ENCODE results near the gene FAM229A. TPM values are rescaled to one million over a fixed set of nuclear protein-coding genes. Genes with fewer than 3 reads are reported as not detected.

The FAM229A gene
- total RNA-seq, 1 donor from 2014 or later, result 0.82 TPM

DNA sequence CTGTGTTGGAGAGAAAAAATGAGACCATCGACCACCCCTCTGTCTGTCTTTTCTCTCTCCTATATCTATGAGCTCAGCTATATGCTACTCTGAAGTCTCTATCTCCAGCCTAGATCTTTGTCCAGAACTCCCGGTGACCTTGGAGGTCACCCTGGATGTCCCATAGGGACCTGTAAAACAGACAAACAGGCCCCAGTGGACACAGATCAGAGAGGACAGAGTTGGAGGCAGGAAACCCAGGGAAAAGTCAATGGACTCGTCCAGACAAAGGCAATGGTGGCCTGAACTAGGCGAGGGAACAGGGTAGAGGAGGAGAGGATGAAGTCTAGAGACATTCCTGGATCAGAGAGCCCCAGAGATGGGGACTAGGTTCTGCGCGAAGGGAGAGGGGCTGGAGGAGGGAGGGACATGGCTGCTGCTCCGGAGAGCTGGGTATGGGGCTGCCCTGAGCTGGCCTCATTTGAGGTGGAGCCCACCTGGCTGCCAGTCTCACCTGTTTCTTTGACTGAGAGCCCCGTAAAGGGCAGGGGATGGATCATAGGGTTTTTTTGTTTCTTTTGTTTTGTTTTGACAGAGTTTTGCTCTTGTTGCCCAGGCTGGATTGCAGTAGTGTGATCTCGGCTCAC is 15.6 kb downstream of the FAM229A start:
- DNase-seq, result no peak

GRCh38 chr1:32345289-32345827 is 16.9 kb downstream of the FAM229A start:
- DNase-seq, result no peak

DNA sequence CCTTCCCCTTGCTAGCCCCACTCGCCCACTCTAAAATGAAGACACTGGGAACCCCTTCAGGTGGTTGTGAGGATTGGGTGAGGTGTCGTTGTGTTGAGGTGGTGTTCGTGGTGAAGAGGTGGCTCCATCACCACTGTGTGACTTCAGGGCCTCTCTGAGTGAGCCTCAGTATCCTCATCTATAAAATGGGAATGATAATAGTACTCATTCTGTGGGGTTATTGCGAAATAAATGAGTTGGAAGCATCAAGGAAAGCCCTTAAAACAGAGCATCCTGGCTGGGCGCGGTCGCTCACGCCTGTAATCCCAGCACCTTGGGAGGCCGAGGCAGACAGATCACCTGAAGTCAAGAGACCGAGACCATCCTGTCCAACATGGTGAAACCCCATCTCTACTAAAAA is 19.6 kb downstream of the FAM229A start:
- DNase-seq, result no peak

GRCh38 chr1:32341971-32342370 is 20.3 kb downstream of the FAM229A start:
- no peak for DNase-seq

DNA sequence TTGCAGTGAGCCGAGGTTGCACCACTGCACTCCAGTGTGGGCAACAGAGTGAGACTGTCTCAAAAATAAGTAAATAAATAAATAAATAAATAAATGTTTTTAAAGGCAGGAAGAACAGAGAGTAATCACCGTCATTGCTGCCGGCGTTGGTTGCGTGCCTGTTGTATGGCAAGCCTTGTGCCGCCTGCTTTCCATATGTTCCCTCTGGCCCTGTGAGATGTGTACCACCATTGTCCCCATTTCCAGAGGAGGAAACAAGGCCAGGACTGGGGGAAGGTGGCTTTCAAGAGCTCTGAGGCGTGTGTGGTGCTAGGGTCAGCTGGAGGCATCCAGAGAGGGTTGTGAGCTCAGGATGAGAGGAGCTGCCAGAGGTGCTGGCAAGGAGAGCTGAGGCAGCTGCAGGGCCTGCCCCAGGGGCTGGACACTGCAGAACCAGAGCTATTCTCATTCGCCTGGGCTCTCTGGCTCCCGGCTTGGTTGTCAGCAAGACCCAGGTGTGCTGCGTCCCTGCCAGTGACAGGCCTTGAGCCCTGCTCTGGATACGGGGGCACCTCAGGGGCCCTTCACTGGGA is 21.0 kb downstream of the FAM229A start:
- DNase-seq, result no peak

DNA sequence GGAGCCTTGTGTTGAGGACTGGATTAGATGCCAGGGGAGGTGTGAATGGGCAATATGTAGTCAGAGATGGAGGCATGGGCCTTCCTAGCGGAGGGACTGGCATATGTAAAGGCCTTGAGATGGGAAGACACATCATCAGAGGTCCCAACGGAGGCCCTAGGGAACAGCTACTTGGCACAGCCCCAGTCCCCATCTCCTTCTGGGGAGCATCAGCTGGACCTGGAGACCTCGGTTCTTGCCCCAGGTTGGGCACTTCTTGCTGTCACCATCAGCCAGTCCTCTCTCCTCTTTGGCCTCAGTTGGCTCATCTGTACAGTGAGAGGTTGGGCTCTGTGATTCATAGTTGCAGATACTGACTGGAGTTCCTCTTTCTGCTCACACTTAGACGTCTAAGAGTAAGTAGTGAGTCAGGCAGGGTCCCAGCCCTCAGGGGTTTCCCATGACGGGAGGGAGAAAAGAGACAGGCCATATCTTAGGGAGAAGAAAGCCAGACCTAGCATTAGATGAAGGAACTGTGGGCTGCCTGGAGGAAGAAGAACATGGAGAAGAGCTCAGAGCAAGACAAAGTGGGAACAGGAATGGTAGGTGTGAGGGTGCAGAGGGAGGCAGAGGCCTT is 22.8 kb downstream of the FAM229A start:
- no peak for DNase-seq

GRCh38 chr1:32338637-32339145 is 23.6 kb downstream of the FAM229A start:
- no peak for DNase-seq

- DNase-seq, result peak; percentile 83
Observed at GRCh38 chr1:32337855-32338636, 24.2 kb downstream of the FAM229A start.

GRCh38 chr1:32336963-32337675 is 25.2 kb downstream of the FAM229A start:
- DNase-seq, result no peak

- DNase-seq, result no peak
Observed at GRCh38 chr1:32336591-32336932, 25.7 kb downstream of the FAM229A start.

DNA sequence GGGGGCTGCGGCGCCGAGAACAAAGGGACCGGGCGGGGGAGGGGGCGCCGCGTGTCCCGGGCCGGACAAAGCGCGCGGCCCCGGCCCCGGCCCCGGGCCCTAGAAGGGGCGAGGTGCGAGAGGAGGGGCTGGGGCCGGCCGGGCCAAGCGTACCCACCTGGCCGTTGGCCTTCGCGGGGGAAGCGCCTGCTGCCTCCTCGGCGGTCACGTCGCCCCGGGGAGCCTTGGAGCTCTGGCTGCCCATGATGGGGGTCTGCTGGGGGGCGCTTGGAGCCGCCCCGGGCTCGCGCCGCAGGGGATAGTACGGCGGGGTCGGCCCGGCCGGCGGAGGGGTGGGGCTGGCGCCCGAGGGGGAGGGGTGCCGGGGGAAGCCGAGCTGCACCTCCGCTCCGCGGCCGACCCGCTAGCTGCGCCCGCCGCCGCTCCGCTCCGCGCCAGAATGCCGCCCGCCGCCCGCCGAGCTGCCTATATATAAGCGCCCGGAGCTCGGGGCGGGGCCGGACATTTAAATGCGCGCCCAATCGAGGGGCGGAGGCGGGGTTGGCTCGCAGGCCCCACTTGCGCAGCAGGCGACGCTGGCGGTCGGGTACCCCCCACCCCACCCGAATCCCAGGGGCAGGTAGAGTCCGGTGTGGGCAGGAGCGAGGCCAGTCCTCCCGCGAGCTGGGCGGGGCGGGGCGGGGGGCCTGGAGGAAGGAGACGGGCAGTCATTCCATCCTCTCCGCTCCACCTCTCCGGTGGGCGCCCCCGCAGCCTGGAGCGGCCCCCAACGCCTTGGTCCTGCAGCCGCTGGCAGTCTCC is 26.3 kb downstream of the FAM229A start, which contains the start of gene MARCKSL1:
Gene MARCKSL1, minus strand, starts transcription at position 444 of the 801 bp plus-strand sequence. Its CDS starts 200 bp downstream, at position 244.
- DNase-seq, result peak; percentile 93

GRCh38 chr1:32335535-32335789 is 26.8 kb downstream of the FAM229A start:
- no peak for DNase-seq

- DNase-seq, result peak; percentile 72
Observed at GRCh38 chr1:32334864-32335534, 27.3 kb downstream of the FAM229A start.

- DNase-seq, result no peak
Observed at GRCh38 chr1:32334274-32334861, 27.9 kb downstream of the FAM229A start.

- DNase-seq, result no peak
Observed at GRCh38 chr1:32333251-32333963, 28.9 kb downstream of the FAM229A start.

GRCh38 chr1:32332290-32333079 is 29.8 kb downstream of the FAM229A start:
- DNase-seq, result no peak

- no peak for DNase-seq
Observed at GRCh38 chr1:32331549-32331948, 30.7 kb downstream of the FAM229A start.

- DNase-seq, result no peak
Observed at GRCh38 chr1:32330558-32331151, 31.6 kb downstream of the FAM229A start.
